Bone marrow (tissue), 2 donors: Measurements from ENCODE around the gene ERCC6.

ENCODE experiments used
- DNase-seq, 2 donors: peaks; one replicate each; lab custom pipeline; 2025; lab: John Stamatoyannopoulos, UW

ERCC6 gene

GRCh38 chr10:49549640-49550346, 10.9 kb upstream of the ERCC6 start:
- no peak for DNase-seq

GRCh38 chr10:49543604-49544003, 4.7 kb upstream of the ERCC6 start:
- DNase-seq: no peak

DNA sequence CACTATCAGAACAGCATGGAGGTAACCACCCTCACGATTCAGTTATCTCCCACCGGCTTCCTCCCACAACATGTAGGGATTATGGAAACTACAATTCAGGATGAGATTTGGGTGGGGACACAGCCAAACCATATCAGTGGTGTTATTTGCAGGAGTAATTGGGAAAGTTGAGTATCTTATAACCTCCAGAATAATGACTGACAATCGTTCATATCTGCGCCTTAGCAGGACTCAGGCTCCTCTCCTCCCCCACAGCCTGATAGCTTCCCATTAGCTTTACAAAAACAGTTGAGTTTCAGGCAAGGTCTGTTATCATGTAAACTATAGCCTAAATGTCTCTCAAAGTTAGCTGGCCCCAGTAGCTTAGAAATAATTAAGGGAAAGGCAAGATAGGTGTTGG, 3.4 kb upstream of the ERCC6 start:
- no peak for DNase-seq

- no peak for DNase-seq
Measured at GRCh38 chr10:49541762-49542161, 2.8 kb upstream of the ERCC6 start.

GRCh38 chr10:49540056-49540797, 1.3 kb upstream of the ERCC6 start:
- DNase-seq: no peak

GRCh38 chr10:49539320-49539885, 482 bp upstream of the ERCC6 start:
- DNase-seq: peak; percentile 37 to 63

- DNase-seq: peak in 1 of 2 donors; percentile 78
Measured at GRCh38 chr10:49534670-49535381, 4.1 kb downstream of the ERCC6 start.

DNA sequence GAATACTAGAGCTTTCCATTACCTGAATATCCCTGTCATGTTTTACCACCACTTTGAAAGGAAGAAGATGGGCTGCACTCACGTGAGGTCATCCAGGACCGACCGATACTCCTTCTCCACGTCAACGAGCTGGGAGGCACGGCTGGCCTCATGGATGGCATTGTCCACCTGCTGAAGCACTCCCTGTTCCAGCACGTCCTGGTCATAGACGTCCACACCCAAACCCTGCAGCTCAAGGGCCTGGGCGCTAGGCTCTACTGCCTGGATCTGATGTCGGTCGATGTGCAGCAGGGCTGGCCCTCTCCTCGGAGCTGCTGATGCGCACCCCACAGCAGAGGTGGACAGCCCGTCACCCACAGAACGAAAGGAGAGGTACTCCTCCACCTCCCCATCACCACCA, 6.5 kb downstream of the ERCC6 start:
- no peak for DNase-seq

GRCh38 chr10:49528977-49529506, 9.9 kb downstream of the ERCC6 start:
- DNase-seq: no peak

- DNase-seq: no peak
Measured at GRCh38 chr10:49527850-49528249, 11.1 kb downstream of the ERCC6 start.

- DNase-seq: no peak
Measured at GRCh38 chr10:49527061-49527460, 11.9 kb downstream of the ERCC6 start.

DNA sequence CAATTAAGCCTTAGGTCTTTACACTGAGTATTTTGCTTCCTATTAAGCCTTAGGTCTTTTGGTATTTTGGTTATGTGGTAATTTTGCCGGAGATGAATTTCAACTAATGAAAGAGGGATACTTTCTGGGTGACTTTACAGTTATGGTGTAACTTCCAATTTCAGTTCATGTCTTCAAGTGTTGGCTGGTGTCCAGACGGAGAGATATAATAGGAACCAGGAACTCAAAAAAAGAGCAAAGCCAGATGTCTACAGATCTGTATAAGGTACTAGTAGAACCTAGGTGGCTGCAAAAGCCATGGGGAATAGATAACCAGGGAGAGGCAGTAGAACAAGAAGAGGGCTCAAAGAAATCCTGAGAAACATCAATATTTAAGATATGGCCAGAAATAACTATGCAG, 12.3 kb downstream of the ERCC6 start:
- no peak for DNase-seq

DNA sequence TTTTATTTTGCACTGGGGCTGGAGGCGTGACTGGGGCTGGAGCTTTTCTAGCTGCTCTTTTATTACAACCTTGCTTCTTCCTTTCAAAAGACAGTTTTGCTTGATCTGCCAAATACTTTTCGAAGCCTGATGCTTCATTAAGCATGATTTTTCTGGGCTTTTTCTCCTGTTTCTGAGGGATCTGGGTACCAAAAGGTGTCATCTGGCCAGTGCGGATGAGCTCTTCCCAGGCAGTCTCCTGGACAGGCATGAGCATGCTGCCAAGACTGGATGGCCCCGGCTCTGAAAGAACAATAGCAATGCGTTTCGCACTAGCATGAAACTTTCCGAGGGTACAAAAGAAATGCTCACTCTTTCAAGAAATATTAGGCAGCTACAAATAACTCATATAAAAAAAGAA, 14.4 kb downstream of the ERCC6 start:
- no peak for DNase-seq

DNA sequence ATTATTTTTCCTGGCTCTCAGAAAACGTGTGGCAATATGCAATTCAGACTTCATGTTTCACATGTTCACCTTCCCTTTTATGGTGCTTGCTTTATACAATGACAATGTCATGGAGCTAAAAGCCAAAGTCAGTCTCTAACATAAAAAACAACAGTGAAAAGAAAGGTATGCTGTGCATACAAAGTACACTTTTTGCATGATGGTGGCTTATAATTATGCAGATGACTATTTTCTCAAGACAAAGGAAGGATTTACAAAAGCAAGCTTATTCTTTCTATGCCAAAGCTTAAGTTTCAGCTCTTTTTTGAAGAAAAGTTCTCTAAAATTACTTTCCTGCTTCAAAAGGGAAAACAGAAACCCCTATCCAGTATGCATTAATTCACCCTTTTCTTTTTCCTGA, 15.6 kb downstream of the ERCC6 start:
- DNase-seq: no peak

DNA sequence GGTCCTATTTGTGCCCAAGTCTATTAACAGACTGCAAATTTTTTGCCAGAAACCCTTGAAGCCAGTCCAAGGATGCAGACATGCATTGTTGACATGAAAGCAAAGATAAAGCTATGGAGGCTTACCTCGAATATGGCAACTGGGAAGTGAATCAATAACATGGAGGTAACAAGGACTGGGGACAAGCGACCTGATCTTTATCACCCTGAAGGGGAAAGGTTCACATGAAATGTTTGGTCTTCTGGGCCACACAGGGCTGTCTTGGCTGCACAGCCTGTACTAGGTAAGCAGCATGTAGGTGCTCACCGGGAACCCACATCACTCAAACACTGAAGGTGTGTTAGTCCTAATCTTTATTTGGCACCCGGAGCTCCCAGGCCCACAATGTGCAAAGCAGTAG, 17.9 kb downstream of the ERCC6 start:
- no peak for DNase-seq

- DNase-seq: no peak
Measured at GRCh38 chr10:49520122-49520775, 18.7 kb downstream of the ERCC6 start.

DNA sequence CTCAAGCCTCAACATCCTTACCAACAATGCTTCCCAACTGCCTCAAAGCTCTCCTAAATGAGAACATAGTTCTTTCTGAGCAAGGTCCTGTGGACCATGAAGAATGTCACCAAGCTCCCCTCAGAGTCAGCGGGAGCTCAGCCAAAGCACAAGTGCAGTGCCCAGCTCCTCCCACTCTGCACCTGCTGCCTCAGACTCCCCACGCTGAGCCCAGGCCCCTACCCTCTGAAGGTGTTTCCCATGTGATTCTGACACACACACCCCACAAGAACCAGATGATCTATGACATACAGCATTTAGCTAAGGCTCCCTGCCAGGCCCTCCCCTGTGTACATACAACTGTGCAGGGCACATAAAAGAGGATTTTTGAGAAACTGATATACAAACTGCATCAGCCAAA, 19.2 kb downstream of the ERCC6 start:
- DNase-seq: no peak

- peak in 1 of 2 donors; percentile 26 for DNase-seq
Measured at GRCh38 chr10:49518982-49519578, 19.8 kb downstream of the ERCC6 start.

GRCh38 chr10:49518566-49518965, 20.4 kb downstream of the ERCC6 start:
- DNase-seq: no peak

- no peak for DNase-seq
Measured at GRCh38 chr10:49516216-49516970, 22.5 kb downstream of the ERCC6 start.
